T-cell (primary cell): ENCODE results near the gene NFIA. TPM values are rescaled to one million over a fixed set of nuclear protein-coding genes. Genes with fewer than 3 reads are reported as not detected.

ENCODE experiments used
- ATAC-seq, 4 experiments: fragments of 200-7000 bp in 3 of 4; fragments of 150-1000 bp in 1 of 4; cut with Tn5 transposase; replicated peaks in 1 of 4; 1 replicate in 3 of 4; 2 replicates in 1 of 4; pipeline ENCODE4 v1.10.0; 2021; ENCODE audit warnings: moderate library complexity in 3 of 4, mild to moderate bottlenecking in 2 of 4, moderate number of reproducible peaks in 1 of 4
- CTCF ChIA-PET, 2 donors: fragments of 300-600 bp; sonication (Branson Sonifier 250); formaldehyde crosslinking; loops; one replicate each; lab custom pipeline; 2022; ENCODE audit warnings: antibody characterized with exemption in 2 of 2; lab: Charles Lee
- POLR2A ChIA-PET, 2 donors: fragments of 300-600 bp; sonication (Branson Sonifier 250); formaldehyde crosslinking; loops; one replicate each; lab custom pipeline; 2022; ENCODE audit warnings: antibody characterized with exemption in 2 of 2; lab: Charles Lee
- DNase-seq, 35 experiments: peaks; one replicate each; pipeline versions ENCODE4 v3.0.0 to v3.0.0-alpha.2; 2013 to 2023
- H3K27ac ChIP-seq: one replicate; pipeline ENCODE4 v1.5.1; 2013; ENCODE audit warnings: low read length
- H3K27me3 ChIP-seq, 2 experiments: replicated peaks in 1 of 2; 1 replicate in 1 of 2; 2 replicates in 1 of 2; pipeline versions ENCODE4 v1.6.1 to v1.7.0; 2013; ENCODE audit warnings: low read length in 1 of 2, mixed read lengths in 1 of 2; ENCODE audit not compliant: control insufficient read depth in 2 of 2, insufficient read depth in 2 of 2; ENCODE audit errors: extremely low read depth in 1 of 2
- H3K36me3 ChIP-seq, 2 donors: 1 replicate in 1 of 2; 2 replicates in 1 of 2; pipeline versions ENCODE4 v1.6.1 to v1.7.0; 2013; ENCODE audit warnings: low read length in 1 of 2; ENCODE audit not compliant: control insufficient read depth in 2 of 2, insufficient read depth in 1 of 2; ENCODE audit errors: extremely low read depth in 1 of 2
- H3K4me1 ChIP-seq, 2 experiments: 1 replicate in 1 of 2; 2 replicates in 1 of 2; pipeline versions ENCODE4 v1.6.1 to v1.7.0; 2013; ENCODE audit warnings: low read length in 2 of 2, mixed read lengths in 1 of 2; ENCODE audit not compliant: insufficient read depth in 2 of 2, control insufficient read depth in 1 of 2; ENCODE audit errors: extremely low read depth in 1 of 2
- H3K4me3 ChIP-seq, 2 donors: 1 replicate in 1 of 2; 2 replicates in 1 of 2; pipeline versions ENCODE4 v1.5.1 to v1.7.0; 2013; ENCODE audit warnings: mild to moderate bottlenecking in 2 of 2, low read length in 1 of 2, moderate library complexity in 1 of 2; ENCODE audit not compliant: control insufficient read depth in 1 of 2; ENCODE audit errors: extremely low read depth in 1 of 2
- H3K9me3 ChIP-seq: 2 replicates; pipeline ENCODE4 v1.7.0; 2013
- H3K27ac Mint-ChIP-seq, 2 donors: one replicate each; pipeline ENCODE4 v1.8.0; 2020 to 2021; ENCODE audit warnings: mild to moderate bottlenecking in 2 of 2, mixed read lengths in 2 of 2
- H3K27me3 Mint-ChIP-seq, 2 donors: one replicate each; pipeline ENCODE4 v1.8.0; 2021 to 2022; ENCODE audit warnings: mixed read lengths in 2 of 2
- H3K36me3 Mint-ChIP-seq: one replicate; pipeline ENCODE4 v1.8.0; 2021; ENCODE audit warnings: mixed read lengths
- H3K4me1 Mint-ChIP-seq, 3 donors: one replicate each; pipeline ENCODE4 v1.8.0; 2020 to 2022; ENCODE audit warnings: mixed read lengths in 3 of 3, mild to moderate bottlenecking in 1 of 3
- H3K4me3 Mint-ChIP-seq, 3 donors: one replicate each; pipeline ENCODE4 v1.8.0; 2020 to 2022; ENCODE audit warnings: mild to moderate bottlenecking in 3 of 3, mixed read lengths in 3 of 3, moderate library complexity in 3 of 3
- H3K9me3 Mint-ChIP-seq, 3 donors: one replicate each; pipeline ENCODE4 v1.8.0; 2020 to 2022; ENCODE audit warnings: mixed read lengths in 3 of 3
- WGBS: methylation state at CpG from one replicate; pipeline ENCODE4 v1.1.5; 2013; ENCODE audit warnings: missing lambda C conversion rate; ENCODE audit not compliant: insufficient coverage; 5-methylcytosine and 5-hydroxymethylcytosine counted together
- total RNA-seq, 35 experiments: library from RNA in 6 of 35; stranded (reverse) in 6 of 35; fragments of 120-200 nt in 1 of 35; gene quantifications; one replicate each; pipeline versions ENCODE4 v1.2.1 to v1.2.4 and lab custom pipeline; 2013 to 2026

Gene NFIA
- total RNA-seq, 5 donors from 2014 or later (not counting 1 experiment from before 2014, with no cell fraction given) = 5.1 to 10.1 (median 7.1) TPM

DNA sequence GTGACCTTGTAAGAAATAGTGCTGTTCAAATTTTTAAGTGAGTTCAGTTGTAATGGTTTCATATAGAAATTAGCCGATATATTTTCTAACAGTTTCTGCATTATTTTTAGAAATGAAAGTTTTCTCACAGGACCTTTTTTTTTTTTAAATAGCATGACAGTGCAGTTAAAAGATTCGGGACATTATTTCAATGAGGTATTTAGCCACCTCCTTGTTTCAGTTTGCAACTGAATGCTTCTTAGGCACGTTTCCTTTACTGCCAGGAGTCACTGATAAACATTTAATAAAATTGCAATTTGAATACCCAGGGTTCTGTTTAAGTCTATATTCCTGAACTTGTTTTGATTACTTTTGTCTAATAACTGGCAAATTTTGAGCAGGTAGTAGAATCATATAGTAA, 337.9 kb downstream of the NFIA start:
- Histone ChIP-seq H3K36me3 (no peaks in the 10 kb centered on the region), H3K27ac (no peak overlapping the region), H3K4me3 (no peak overlapping the region), H3K4me1 (no peaks in the 10 kb centered on the region), H3K9me3 (no peaks in the 10 kb centered on the region), H3K27me3 (no peaks in the 10 kb centered on the region)
- Mint-ChIP-seq H3K27ac (no peak overlapping the region), H3K27me3 (no peaks in the 10 kb centered on the region), H3K4me1 (no peaks in the 10 kb centered on the region), H3K36me3 (no peaks in the 10 kb centered on the region), H3K4me3 (no peak overlapping the region), H3K9me3 (no peaks in the 10 kb centered on the region)
- DNase-seq (no peak), ATAC-seq (no peak)
- WGBS = 60% methylated on average over 1 of the region's 3 CpGs
- POLR2A ChIA-PET = no interaction called here
- CTCF ChIA-PET = no interaction called here

DNA sequence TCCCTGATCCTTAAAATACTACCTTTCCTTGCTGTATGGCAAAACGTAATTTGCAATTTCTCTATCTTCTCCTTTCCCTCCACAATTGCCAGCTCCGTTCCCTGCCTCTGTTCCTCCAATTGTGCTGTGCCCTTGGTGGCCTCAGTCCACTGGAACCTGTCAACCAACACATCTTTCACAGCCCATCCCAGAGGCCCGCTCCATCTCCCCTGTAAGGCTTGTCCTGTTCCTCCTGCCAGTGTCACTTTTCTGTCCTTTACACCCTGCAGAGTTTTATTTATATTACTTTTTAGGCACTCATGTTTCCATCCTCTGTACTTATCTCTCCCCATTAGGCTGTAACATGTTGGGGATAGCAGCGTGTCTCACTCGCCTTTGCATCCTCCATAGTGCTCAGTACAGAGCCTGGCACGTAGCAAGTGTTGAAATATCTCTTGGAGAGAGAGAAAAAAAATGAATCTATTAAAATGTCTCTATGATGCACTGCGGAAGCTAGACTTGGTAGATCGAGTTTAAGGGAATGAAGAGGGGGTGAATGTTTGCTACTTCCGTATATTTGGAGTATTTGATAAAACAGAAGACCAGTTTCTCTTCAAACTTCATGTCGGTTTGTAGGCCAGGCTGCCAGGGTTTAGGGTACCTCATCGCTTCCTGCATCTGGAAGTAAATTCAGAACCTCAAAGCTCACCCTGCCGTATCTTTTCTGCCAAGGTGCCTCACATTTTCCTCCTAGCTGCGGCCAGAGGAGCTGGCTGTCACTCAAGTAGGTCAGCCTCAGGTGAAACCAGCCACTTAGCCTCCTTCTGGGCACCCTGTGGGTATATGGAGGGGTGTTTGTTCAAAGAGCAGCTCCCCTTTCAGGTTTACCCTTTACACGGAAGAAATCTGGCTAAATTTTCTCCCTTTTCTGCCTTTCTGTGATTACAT, 338.8 kb downstream of the NFIA start:
- H3K4me1 Mint-ChIP-seq = no peaks in the 10 kb centered on the region
- H3K36me3 Mint-ChIP-seq = no peaks in the 10 kb centered on the region
- H3K27me3 Mint-ChIP-seq = no peaks in the 10 kb centered on the region
- Histone ChIP-seq H3K27me3 (no peaks in the 10 kb centered on the region), H3K9me3 (no peaks in the 10 kb centered on the region), H3K4me1 (no peaks in the 10 kb centered on the region), H3K27ac (no peak overlapping the region), H3K4me3 (no peak overlapping the region), H3K36me3 (no peaks in the 10 kb centered on the region)
- no peak for ATAC-seq
- no peak for DNase-seq
- POLR2A ChIA-PET = no interaction called here
- 75% methylated on average over 9 of the region's 14 CpGs for WGBS
- H3K9me3 Mint-ChIP-seq = no peaks in the 10 kb centered on the region
- CTCF ChIA-PET = no interaction called here
- H3K4me3 Mint-ChIP-seq = no peak overlapping the region
- H3K27ac Mint-ChIP-seq = no peak overlapping the region

GRCh38 chr1:61423643-61424042, 341.3 kb downstream of the NFIA start:
- H3K4me3 Mint-ChIP-seq = no peak overlapping the region
- ChIA-PET CTCF (no interaction called here), POLR2A (interaction anchor here (0.6 to 0.8 kb wide), 2 partner anchors 216 to 972 kb away, joined by 3 to 9 read pairs; no protein-coding TSS in a partner anchor)
- ATAC-seq (no peak), DNase-seq (no peak)
- H3K27ac ChIP-seq = no peak overlapping the region
- H3K36me3 Mint-ChIP-seq = peaks cover 7% of the 10 kb centered on the region
- no peaks in the 10 kb centered on the region for H3K4me1 Mint-ChIP-seq
- H3K9me3 ChIP-seq = no peaks in the 10 kb centered on the region
- H3K27ac Mint-ChIP-seq = no peak overlapping the region
- H3K9me3 Mint-ChIP-seq = no peaks in the 10 kb centered on the region
- H3K27me3 Mint-ChIP-seq = no peaks in the 10 kb centered on the region
- H3K4me1 ChIP-seq = no peaks in the 10 kb centered on the region
- no peak overlapping the region for H3K4me3 ChIP-seq
- H3K27me3 ChIP-seq = no peaks in the 10 kb centered on the region
- no peaks in the 10 kb centered on the region for H3K36me3 ChIP-seq

GRCh38 chr1:61424382-61424781, 342.0 kb downstream of the NFIA start:
- no peaks in the 10 kb centered on the region for H3K4me1 ChIP-seq
- H3K4me3 ChIP-seq = no peak overlapping the region
- ChIA-PET CTCF (interaction anchor here in 1 of 2 donors (1.1 kb wide), 1 partner anchor 28 kb away, joined by 3 read pairs; no protein-coding TSS in a partner anchor), POLR2A (interaction anchor here (0.6 to 0.8 kb wide), 2 partner anchors 216 to 973 kb away, joined by 3 to 9 read pairs; no protein-coding TSS in a partner anchor)
- Mint-ChIP-seq H3K27ac (no peak overlapping the region), H3K4me1 (no peaks in the 10 kb centered on the region), H3K4me3 (no peak overlapping the region), H3K36me3 (peaks cover 7% of the 10 kb centered on the region), H3K9me3 (no peaks in the 10 kb centered on the region), H3K27me3 (no peaks in the 10 kb centered on the region)
- ATAC-seq = no peak
- H3K27me3 ChIP-seq = no peaks in the 10 kb centered on the region
- no peaks in the 10 kb centered on the region for H3K9me3 ChIP-seq
- no peak for DNase-seq
- 80% methylated on average over 3 of the region's 3 CpGs for WGBS
- H3K36me3 ChIP-seq = no peaks in the 10 kb centered on the region
- no peak overlapping the region for H3K27ac ChIP-seq

GRCh38 chr1:61425040-61425439, 342.7 kb downstream of the NFIA start:
- ATAC-seq (no peak), DNase-seq (no peak)
- Histone ChIP-seq H3K36me3 (no peaks in the 10 kb centered on the region), H3K4me3 (no peak overlapping the region), H3K9me3 (no peaks in the 10 kb centered on the region), H3K27ac (no peak overlapping the region), H3K4me1 (no peaks in the 10 kb centered on the region), H3K27me3 (no peaks in the 10 kb centered on the region)
- Mint-ChIP-seq H3K4me3 (no peak overlapping the region), H3K27ac (no peak overlapping the region), H3K36me3 (peaks cover 7% of the 10 kb centered on the region), H3K9me3 (no peaks in the 10 kb centered on the region), H3K4me1 (no peaks in the 10 kb centered on the region), H3K27me3 (no peaks in the 10 kb centered on the region)
- ChIA-PET CTCF (interaction anchor here in 1 of 2 donors (1.1 kb wide), 1 partner anchor 28 kb away, joined by 3 read pairs; no protein-coding TSS in a partner anchor), POLR2A (interaction anchor here in 1 of 2 donors (0.6 kb wide), 1 partner anchor 324 kb away, joined by 6 read pairs; no protein-coding TSS in a partner anchor)
- no CpG with 5 or more reads among the region's 1 CpG for WGBS

GRCh38 chr1:61426254-61426653, 343.9 kb downstream of the NFIA start:
- CTCF ChIA-PET = no interaction called here
- Mint-ChIP-seq H3K9me3 (no peaks in the 10 kb centered on the region), H3K27ac (no peak overlapping the region), H3K36me3 (peaks cover 7% of the 10 kb centered on the region), H3K4me3 (no peak overlapping the region), H3K4me1 (no peaks in the 10 kb centered on the region), H3K27me3 (no peaks in the 10 kb centered on the region)
- H3K27me3 ChIP-seq = no peaks in the 10 kb centered on the region
- no peak overlapping the region for H3K27ac ChIP-seq
- POLR2A ChIA-PET = no interaction called here
- H3K36me3 ChIP-seq = no peaks in the 10 kb centered on the region
- WGBS = no CpG with 5 or more reads among the region's 12 CpGs
- H3K4me1 ChIP-seq = no peaks in the 10 kb centered on the region
- ATAC-seq = no peak
- no peaks in the 10 kb centered on the region for H3K9me3 ChIP-seq
- no peak for DNase-seq
- H3K4me3 ChIP-seq = no peak overlapping the region
